DOHH2 (cell line): Measurements from ENCODE around the gene TRIP4.

ENCODE experiments used
- H3F3A ChIP-seq: fragments of 200-600 bp; sonication (generic), shearing (Covaris generic); 2 replicates; pipeline ENCODE4 v1.6.0; 2016; ENCODE audit warnings: antibody characterized with exemption, mild to moderate bottlenecking; ENCODE audit not compliant: control insufficient read depth, insufficient read depth
- H3K27ac ChIP-seq: fragments of 200-600 bp; sonication (generic); 2 replicates; pipeline ENCODE4 v1.5.1; 2014; ENCODE audit warnings: low read depth, mild to moderate bottlenecking, low read length, moderate library complexity
- H3K27me3 ChIP-seq: fragments of 200-600 bp; sonication (generic); 2 replicates; pipeline ENCODE4 v1.6.1; 2014; ENCODE audit warnings: mild to moderate bottlenecking, low read length, mixed read lengths; ENCODE audit not compliant: control insufficient read depth
- H3K36me3 ChIP-seq: fragments of 200-600 bp; sonication (generic); 2 replicates; pipeline ENCODE4 v1.6.1; 2014; ENCODE audit warnings: mild to moderate bottlenecking, low read length, moderate library complexity, mixed read lengths; ENCODE audit not compliant: control insufficient read depth
- H3K4me1 ChIP-seq: fragments of 200-600 bp; sonication (generic); 2 replicates; pipeline ENCODE4 v1.6.1; 2014; ENCODE audit warnings: mild to moderate bottlenecking, low read length, mixed read lengths; ENCODE audit not compliant: control insufficient read depth
- H3K4me2 ChIP-seq: fragments of 200-600 bp; sonication (generic); 2 replicates; pipeline ENCODE4 v1.6.0; 2014; ENCODE audit warnings: mild to moderate bottlenecking, low read length, moderate library complexity
- H3K4me3 ChIP-seq: fragments of 200-600 bp; sonication (generic); 2 replicates; pipeline ENCODE4 v1.5.1; 2014; ENCODE audit warnings: mild to moderate bottlenecking, low read length, mixed read lengths
- H3K79me2 ChIP-seq: fragments of 200-600 bp; sonication (generic); 2 replicates; pipeline ENCODE4 v1.6.1; 2014; ENCODE audit warnings: mild to moderate bottlenecking, low read length, mixed read lengths; ENCODE audit not compliant: control insufficient read depth
- H3K9me2 ChIP-seq: fragments of 200-600 bp; sonication (generic); replicated peaks from 2 replicates; pipeline ENCODE4 v1.6.1; 2014; ENCODE audit warnings: mild to moderate bottlenecking, low read length, mixed read lengths; ENCODE audit not compliant: control insufficient read depth
- H3K9me3 ChIP-seq: fragments of 200-600 bp; sonication (generic); 2 replicates; pipeline ENCODE4 v1.6.1; 2014; ENCODE audit warnings: antibody characterized with exemption, low read length, mixed read lengths; ENCODE audit not compliant: control insufficient read depth, insufficient read depth
- H4K20me1 ChIP-seq: fragments of 200-600 bp; sonication (generic); 2 replicates; pipeline ENCODE4 v1.6.0; 2014; ENCODE audit warnings: low read depth, mild to moderate bottlenecking, antibody characterized with exemption, low read length, moderate library complexity; ENCODE audit not compliant: control insufficient read depth, insufficient read depth
- EZH2phosphoT487 ChIP-seq: fragments of 200-600 bp; sonication (generic); IDR thresholded peaks from 2 replicates; pipeline ENCODE4 v1.6.1; 2017; ENCODE audit warnings: borderline replicate concordance, mild to moderate bottlenecking, antibody characterized with exemption, low read length, moderate library complexity, mixed read lengths
- TF ChIP-seq, protein P1 (sequence below): fragments of 200-600 bp; sonication (generic); IDR thresholded peaks from one replicate; pipeline ENCODE4 v1.5.1; 2014; ENCODE audit warnings: antibody characterized with exemption, mild to moderate bottlenecking, low read depth, low read length; ENCODE audit not compliant: poor library complexity, severe bottlenecking

The TRIP4 gene

DNA sequence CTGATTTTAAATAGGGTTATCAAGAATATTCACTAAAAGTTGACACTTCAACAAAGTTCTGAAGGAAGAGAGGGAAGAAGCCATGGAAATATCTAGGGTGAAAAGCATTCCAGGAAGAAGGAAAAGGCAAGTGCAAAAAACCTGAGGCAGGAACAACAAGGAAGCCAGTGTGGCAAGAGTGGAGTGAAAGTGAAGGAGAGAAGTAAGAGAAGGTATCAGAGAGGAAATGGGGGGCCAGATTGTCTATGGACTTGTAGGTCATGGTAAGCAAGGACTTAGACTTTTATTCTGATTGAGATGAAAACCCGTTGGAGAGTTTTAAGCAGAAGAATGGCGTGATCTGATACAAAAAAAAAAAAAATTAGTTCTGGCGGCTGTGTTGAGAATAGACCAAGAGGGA, 54.2 kb downstream of the TRIP4 start:
- Histone ChIP-seq H3K4me2 (no peak overlapping the region), H3K4me3 (no peak overlapping the region), H3K4me1 (no peaks in the 10 kb centered on the region), H4K20me1 (no peaks in the 10 kb centered on the region), H3F3A (no peaks in the 10 kb centered on the region; the same call in 1 of the 2 replicates), H3K79me2 (no peaks in the 10 kb centered on the region), H3K27me3 (no peaks in the 10 kb centered on the region), H3K36me3 (no peaks in the 10 kb centered on the region), H3K9me3 (no peaks in the 10 kb centered on the region), H3K27ac (no peak overlapping the region), H3K9me2 (no peaks in the 10 kb centered on the region)
- TF ChIP-seq, protein P1, sequence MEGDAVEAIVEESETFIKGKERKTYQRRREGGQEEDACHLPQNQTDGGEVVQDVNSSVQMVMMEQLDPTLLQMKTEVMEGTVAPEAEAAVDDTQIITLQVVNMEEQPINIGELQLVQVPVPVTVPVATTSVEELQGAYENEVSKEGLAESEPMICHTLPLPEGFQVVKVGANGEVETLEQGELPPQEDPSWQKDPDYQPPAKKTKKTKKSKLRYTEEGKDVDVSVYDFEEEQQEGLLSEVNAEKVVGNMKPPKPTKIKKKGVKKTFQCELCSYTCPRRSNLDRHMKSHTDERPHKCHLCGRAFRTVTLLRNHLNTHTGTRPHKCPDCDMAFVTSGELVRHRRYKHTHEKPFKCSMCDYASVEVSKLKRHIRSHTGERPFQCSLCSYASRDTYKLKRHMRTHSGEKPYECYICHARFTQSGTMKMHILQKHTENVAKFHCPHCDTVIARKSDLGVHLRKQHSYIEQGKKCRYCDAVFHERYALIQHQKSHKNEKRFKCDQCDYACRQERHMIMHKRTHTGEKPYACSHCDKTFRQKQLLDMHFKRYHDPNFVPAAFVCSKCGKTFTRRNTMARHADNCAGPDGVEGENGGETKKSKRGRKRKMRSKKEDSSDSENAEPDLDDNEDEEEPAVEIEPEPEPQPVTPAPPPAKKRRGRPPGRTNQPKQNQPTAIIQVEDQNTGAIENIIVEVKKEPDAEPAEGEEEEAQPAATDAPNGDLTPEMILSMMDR: no peak
- TF ChIP-seq EZH2phosphoT487: no peak

DNA sequence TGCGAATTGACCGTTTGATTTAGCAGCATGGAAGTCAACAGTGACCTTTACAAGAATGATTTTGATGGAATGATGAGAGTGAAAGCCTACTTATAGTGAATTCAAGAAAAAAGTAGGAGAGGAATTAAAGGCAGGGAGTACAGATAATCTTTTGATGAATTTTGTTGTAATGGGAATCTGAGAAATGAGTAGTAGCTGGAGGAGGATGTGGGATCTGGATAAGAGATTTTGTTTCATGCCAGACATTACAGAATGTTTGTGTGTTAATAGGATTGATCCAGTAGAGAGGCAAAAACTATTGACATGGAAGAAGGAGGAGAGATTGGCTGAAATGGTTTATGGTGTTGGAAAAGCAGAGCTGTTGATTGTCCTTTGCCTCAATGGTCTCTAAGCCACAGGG, 55.4 kb downstream of the TRIP4 start:
- no peak overlapping the region for H3K4me2 ChIP-seq

DNA sequence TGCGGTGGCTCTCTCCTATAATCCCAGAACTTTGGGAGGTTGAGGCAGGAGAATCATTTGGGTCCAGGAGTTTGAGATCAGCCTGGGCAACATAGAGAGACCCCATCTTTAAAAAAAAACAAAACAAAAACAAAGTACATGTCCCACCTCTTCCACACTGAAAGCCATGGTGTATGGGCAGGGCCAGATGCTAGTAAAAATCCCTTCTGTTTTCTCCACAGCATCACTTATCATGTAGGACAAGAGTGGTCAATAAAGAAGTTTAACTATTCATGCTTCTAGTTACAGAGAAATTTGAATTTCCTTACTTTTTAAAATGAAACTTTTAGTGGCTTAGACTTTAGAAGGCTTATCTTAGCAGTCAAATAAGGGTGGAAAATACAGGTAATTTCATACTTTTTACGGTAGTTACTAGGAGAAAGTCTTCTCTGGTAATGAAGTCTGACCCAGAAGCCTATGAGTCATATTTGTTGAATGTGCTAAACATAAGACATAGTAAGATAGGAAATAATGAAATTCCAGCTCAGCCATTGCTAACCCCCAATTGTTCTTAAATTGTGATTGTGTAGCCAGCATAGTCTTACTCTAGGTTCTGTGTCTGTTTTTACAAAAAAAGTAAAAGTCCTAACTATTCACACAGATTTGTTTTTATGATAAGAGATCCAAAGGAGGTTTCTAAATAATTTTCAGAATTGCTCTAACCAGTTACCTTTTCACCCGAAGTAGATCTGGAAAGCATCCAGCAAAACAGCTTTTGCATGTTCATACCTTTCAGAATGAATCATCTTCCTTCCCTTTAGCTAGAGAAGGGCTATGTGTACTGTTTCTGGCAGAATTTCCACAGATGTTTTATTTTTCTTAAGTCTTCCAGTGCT, 56.3 kb downstream of the TRIP4 start:
- Histone ChIP-seq H3K9me2 (no peaks in the 10 kb centered on the region), H3K4me1 (0 out of 2 replicates have a peak, but pooled peaks cover 6% of the 10 kb centered on the region), H3K27ac (no peak overlapping the region), H3K4me2 (no peak overlapping the region), H3K4me3 (no peak overlapping the region), H3K27me3 (no peaks in the 10 kb centered on the region), H3F3A (no peaks in the 10 kb centered on the region; the same call in 1 of the 2 replicates), H3K9me3 (no peaks in the 10 kb centered on the region), H3K79me2 (no peaks in the 10 kb centered on the region), H4K20me1 (no peaks in the 10 kb centered on the region), H3K36me3 (no peaks in the 10 kb centered on the region)
- TF ChIP-seq, protein P1: no peak
- TF ChIP-seq EZH2phosphoT487: no peak

More for the DNA sequence above, 55.4 kb downstream of the TRIP4 start:
- Histone ChIP-seq H3K9me2 (no peaks in the 10 kb centered on the region), H3K9me3 (no peaks in the 10 kb centered on the region), H3K4me3 (no peak overlapping the region), H3K4me1 (0 out of 2 replicates have a peak, but pooled peaks cover 3% of the 10 kb centered on the region), H3K27me3 (no peaks in the 10 kb centered on the region), H3K27ac (no peak overlapping the region), H3F3A (no peaks in the 10 kb centered on the region; the same call in 1 of the 2 replicates), H3K79me2 (no peaks in the 10 kb centered on the region), H3K36me3 (no peaks in the 10 kb centered on the region), H4K20me1 (no peaks in the 10 kb centered on the region)
- TF ChIP-seq EZH2phosphoT487: no peak
- TF ChIP-seq, protein P1: no peak
